ENCODE measurements around the gene GALNTL6. TPM values are rescaled to one million over a fixed set of nuclear protein-coding genes. Genes with fewer than 3 reads are reported as not detected.

Gene GALNTL6
- total RNA-seq, 1 donor from 2014 or later, result 1.7 TPM

GRCh38 chr4:172979332-172979731, 1166.1 kb downstream of the GALNTL6 start:
- H3K9me3 Mint-ChIP-seq, result peaks cover 5% of the 10 kb centered on the region
- TF ChIP-seq CTCF (conservative IDR thresholded peaks at IDR 0.05), result no peak
- H3K27me3 Mint-ChIP-seq, result no peaks in the 10 kb centered on the region
- H3K36me3 Mint-ChIP-seq, result peaks cover 3% of the 10 kb centered on the region
- peaks cover 6% of the 10 kb centered on the region for H3K4me1 Mint-ChIP-seq (ENCODE audit: unreplicated experiment)
- no peak for DNase-seq (ENCODE audit: extremely low spot score, unreplicated experiment)
- no peak overlapping the region for H3K4me3 Mint-ChIP-seq
- no peak overlapping the region for H3K27ac Mint-ChIP-seq

GRCh38 chr4:172980219-172980618, 1167.0 kb downstream of the GALNTL6 start:
- H3K9me3 Mint-ChIP-seq, result peaks cover 5% of the 10 kb centered on the region
- no peak for DNase-seq (ENCODE audit: extremely low spot score, unreplicated experiment)
- H3K27me3 Mint-ChIP-seq, result no peaks in the 10 kb centered on the region
- peaks cover 3% of the 10 kb centered on the region for H3K36me3 Mint-ChIP-seq
- peaks cover 6% of the 10 kb centered on the region for H3K4me1 Mint-ChIP-seq (ENCODE audit: unreplicated experiment)
- no peak overlapping the region for H3K4me3 Mint-ChIP-seq
- TF ChIP-seq CTCF (conservative IDR thresholded peaks at IDR 0.05), result no peak
- no peak overlapping the region for H3K27ac Mint-ChIP-seq

- no peak for TF ChIP-seq CTCF (conservative IDR thresholded peaks at IDR 0.05)
- Mint-ChIP-seq H3K4me3 (peak overlapping the region; percentile 65), H3K27me3 (no peaks in the 10 kb centered on the region), H3K27ac (peak overlapping the region; percentile 68), H3K36me3 (peaks cover 3% of the 10 kb centered on the region), H3K9me3 (peaks cover 5% of the 10 kb centered on the region), H3K4me1 (ENCODE audit: unreplicated experiment) (peaks cover 11% of the 10 kb centered on the region)
- no peak for DNase-seq (ENCODE audit: extremely low spot score, unreplicated experiment)
These were observed 1169.0 kb downstream of the GALNTL6 start for GRCh38 chr4:172982151-172982590.

- Mint-ChIP-seq H3K4me3 (no peak overlapping the region), H3K27ac (no peak overlapping the region), H3K36me3 (peaks cover 5% of the 10 kb centered on the region), H3K27me3 (no peaks in the 10 kb centered on the region), H3K4me1 (ENCODE audit: unreplicated experiment) (peaks cover 11% of the 10 kb centered on the region), H3K9me3 (peaks cover 11% of the 10 kb centered on the region)
- TF ChIP-seq CTCF (conservative IDR thresholded peaks at IDR 0.05), result no peak
- no peak for DNase-seq (ENCODE audit: extremely low spot score, unreplicated experiment)
These were observed 1169.8 kb downstream of the GALNTL6 start for GRCh38 chr4:172983014-172983413.

- Mint-ChIP-seq H3K9me3 (peaks cover 15% of the 10 kb centered on the region), H3K4me1 (ENCODE audit: unreplicated experiment) (peaks cover 11% of the 10 kb centered on the region), H3K27me3 (no peaks in the 10 kb centered on the region), H3K36me3 (peaks cover 7% of the 10 kb centered on the region), H3K27ac (no peak overlapping the region), H3K4me3 (no peak overlapping the region)
- no peak for TF ChIP-seq CTCF (conservative IDR thresholded peaks at IDR 0.05)
- no peak for DNase-seq (ENCODE audit: extremely low spot score, unreplicated experiment)
These were observed 1170.4 kb downstream of the GALNTL6 start for GRCh38 chr4:172983631-172984030.

- Mint-ChIP-seq H3K4me3 (peak overlapping the region; percentile 63), H3K36me3 (peaks cover 11% of the 10 kb centered on the region), H3K9me3 (peaks cover 22% of the 10 kb centered on the region), H3K27ac (peak overlapping the region; percentile 76), H3K4me1 (ENCODE audit: unreplicated experiment) (peaks cover 22% of the 10 kb centered on the region), H3K27me3 (no peaks in the 10 kb centered on the region)
- no peak for TF ChIP-seq CTCF (conservative IDR thresholded peaks at IDR 0.05)
- DNase-seq (ENCODE audit: extremely low spot score, unreplicated experiment), result no peak
These were observed 1172.3 kb downstream of the GALNTL6 start for GRCh38 chr4:172985552-172985951.
